Activated CD8-positive, alpha-beta memory T cell treated with anti-CD3 and anti-CD28 coated beads, Interleukin-2, amount 50 U/mL, for 24 hours (primary cell): ENCODE data around the gene CALHM1.
A peak's percentile ranks its signal among the peaks of the same experiment; 100 is the strongest.
"Not testable (repeated sequence)": the region's sequence is repeated elsewhere in the genome, so short reads cannot be mapped to it uniquely, and the experiment has no call there.

Experiments used
- DNase-seq: peaks from one replicate; pipeline ENCODE4 v3.0.0-alpha.2; 2020; ENCODE audit errors: extremely low read depth

Gene CALHM1

DNA sequence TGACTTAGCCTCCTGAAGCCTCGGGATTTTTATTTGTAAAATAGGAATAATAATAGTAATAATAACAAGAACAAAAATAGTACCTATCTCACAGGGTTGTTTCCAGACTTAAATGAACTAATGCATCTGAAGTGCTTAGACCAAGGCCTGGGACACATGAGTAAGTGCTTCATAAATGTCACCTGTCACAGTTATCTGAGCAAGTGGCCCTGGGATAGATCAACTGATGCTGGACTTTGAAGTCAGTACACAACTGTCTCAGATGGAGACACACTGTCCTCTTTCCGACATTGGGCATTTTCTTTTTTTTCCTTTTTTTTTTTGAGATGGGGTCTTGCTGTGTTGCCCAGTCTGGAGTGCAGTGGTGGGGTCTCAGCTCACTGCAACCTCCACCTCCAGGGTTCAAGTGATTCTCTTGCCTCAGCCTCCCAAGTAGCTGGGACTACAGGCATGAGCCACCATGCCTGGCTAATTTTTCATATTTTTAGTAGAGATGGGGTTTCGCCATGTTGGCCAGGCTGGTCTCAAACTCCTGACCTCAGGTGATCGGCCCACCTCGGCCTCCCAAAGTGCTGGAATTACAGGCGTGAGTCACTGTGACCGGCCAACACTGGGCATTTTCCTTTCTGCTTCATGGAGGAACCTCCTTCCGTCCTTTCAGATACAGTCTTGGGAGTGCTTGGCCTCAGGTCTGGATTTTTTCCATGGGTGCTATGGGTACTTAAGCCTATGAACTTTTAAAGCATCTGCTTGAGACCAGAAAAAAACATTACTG is 28.1 kb upstream of the CALHM1 start:
- not testable (repeated sequence) for DNase-seq

DNA sequence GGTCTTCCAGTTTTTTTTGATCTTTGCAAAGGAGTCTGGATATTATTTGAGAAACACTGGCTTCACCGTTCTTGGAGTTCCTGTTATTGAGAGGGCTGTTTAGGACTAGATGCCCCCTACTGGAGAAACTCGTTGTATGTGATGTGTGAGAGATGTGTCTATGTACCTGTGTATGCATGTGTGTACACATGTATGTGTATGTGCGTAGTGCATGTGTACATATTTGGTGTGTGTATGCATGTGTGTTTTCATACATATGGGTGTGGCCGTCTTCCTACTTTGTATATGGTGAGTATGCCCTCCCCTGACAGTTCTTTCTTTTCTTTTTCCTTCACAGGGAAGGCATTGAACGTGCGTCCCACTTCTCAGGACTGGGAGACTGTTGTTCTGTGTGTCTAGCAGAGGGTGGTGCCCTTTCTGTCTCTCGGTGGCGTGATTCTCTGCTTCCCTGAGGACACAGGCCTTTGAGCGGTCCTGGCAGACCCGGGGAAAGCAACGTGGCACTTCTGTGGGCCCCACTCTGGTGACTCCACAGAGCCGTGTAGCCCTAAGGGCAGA is 23.4 kb upstream of the CALHM1 start:
- no peak for DNase-seq

DNA sequence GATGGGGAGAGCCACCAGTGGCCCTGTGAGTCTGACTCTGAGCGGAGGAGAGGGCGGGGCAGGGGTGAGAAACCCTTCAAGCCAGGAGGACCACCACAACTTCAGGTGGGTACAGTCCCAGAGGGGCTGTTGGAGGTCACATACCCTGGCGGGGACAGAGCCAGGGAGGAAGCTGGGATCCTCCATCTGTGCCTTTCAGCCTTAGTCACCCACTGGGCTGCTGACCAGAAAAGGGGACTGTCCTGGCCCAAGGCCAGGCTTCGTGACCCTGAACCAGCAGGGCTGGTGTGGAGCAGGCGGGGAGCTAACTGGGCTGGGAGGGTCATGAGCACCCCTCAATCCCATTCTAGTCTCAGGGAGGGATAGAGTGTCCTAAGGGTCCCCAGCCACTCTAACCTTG is 21.8 kb upstream of the CALHM1 start:
- no peak for DNase-seq

DNA sequence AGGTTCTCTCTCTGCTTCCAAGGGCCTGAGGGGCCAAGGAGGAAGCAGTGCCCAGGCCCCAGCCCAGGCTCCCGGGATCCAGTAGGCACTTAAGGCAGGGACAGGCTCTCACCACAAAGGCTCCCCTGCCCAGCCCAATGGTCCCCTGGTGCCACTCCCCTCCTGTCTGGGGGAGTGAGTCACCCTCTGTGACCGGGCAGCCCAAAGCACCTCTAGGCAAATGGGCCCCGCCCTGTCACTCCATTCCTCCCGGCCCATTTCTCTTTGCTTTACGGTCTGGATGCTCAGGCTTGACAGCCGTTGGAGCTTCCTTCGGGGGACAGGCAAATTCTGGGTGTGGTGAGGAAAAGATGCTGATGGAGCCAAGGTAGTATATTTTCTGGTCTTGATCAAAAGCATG is 20.4 kb upstream of the CALHM1 start, which contains the start of gene CALHM3:
CALHM3 (minus strand) TSS at position 106 of the 400 bp plus-strand sequence. CDS start 208 bp downstream, outside the sequence.
- DNase-seq = no peak

DNA sequence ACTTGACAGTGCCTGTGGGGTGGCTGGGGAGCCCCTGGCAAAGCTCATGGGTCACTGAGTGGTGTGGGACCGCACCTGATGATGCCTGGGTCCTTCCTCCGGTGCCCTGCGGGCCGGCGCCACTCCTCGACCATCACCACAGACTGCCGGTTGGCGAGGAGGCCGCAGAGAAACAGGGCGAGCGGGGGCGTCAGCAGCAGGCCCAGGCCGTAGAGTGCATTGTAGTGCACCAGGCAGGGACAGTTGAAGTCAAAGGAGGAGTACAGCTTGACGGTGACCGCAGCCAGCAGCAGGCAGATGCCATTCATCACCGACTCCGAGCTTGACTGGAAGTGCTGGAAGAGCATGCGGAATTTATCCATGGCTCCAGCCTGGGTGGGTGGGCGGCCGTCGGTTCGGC is 20.0 kb upstream of the CALHM1 start:
- DNase-seq = no peak

DNA sequence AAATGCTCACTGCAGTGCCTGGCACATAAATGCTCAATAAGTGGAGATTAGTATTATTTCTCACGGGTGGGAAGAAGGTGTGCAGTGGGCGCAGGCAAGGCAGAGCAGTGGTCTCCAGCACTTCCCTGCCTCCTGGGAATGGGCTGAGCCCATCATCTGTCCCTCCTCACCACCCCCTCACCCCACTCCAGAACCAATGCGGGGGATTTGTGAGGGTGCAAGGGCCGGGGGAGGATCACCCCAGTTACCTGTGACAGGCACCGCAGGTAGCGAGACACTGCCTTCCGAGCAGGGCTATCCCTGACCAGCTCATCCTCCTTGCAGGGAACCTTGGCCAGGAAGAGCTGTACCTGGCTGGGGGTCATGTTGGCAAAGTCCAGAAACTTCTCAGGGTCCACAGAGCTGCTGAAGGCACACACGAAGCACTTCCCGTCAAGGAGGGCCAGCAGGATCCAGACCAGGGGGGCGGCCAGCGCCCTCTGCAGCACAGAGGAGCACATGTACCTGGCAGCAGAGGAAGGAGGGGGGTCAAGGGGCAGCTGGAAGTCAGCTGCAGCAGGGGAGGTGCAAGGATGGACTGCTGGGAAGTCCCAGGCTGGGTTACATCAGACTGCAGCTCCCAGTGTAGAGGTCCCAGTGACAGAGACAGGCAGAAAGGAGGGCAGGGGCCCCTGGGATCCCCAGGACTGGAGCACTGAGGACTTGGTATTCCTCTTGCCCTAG is 17.5 kb upstream of the CALHM1 start:
- DNase-seq = no peak

DNA sequence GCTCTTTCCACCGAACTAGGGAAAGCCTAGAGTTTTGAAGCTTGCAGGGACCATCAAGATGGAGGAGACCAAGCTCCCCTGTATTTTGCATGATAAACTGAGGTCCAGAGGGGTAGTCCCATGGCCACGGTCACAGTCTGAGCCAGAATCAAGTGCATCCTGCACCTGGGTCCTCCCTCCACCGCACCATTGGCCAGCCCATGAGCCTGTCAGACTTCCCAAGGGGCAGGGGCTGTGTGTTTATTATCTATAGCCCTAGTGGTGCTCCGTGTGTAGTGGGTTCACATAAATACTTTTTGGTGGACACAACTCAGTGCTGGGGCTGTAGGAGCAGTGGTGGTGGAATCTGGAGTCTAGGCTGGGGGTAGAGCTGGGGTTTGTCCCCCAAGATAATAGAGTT is 16.7 kb upstream of the CALHM1 start:
- no peak for DNase-seq

DNA sequence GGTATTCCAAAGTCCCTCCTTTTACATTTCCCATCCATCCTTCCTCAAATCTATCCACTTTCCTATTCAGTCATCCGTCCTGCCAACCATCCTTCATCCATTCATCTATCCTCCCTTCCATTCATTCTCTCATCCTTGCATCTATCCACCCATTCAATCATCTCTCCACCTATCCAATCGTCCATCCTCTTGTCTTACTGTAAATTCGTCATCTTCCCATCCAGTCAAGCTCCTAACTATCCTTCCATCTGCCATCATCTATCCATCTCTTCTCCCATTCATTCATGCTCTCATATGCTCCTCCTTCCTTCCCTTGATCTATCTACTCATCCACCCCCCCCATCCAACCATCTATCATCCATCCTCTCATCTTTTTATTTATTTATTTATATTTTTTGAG is 15.4 kb upstream of the CALHM1 start:
- no peak for DNase-seq

DNA sequence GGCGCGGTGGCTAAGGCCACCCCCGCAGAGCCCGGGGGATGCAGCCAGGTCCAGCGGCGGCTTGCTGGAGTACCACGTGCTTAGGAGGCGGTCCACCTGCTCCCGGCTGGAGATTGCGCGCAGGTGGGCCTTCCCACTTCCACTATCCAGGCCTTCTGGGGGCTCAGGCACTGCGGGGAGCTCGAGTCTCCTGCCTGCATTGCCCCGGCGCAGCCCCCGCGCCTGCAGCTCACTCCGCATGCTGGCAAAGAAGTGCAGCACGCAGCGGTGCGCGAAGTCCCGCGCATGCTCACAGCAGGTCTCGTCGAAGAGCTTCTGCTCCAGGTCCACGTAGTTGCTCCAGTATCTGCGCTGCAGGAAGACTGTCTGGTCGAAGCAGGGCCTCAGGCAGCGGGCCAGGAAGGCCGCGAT is 14.6 kb upstream of the CALHM1 start:
- DNase-seq = no peak

DNA sequence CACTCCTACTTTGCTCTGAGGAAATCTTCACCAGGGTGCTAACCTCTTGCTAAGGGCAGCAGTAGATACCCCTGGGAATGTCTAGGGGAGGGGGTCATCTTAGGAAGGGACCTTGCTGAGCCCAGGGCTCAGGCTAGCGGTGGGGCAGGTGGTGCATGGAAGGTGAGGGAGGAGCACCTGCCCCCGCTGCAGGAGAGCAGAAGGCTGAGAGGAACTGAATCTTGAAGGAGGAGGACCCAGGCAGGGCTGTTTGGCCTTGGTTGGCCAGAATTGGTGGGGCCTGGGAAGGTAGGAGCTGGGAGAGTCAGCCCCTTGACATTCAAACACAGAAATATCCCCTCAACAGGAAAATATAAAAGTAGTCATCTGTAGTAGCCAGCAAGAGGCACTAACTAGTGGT is 13.3 kb upstream of the CALHM1 start:
- DNase-seq = no peak

DNA sequence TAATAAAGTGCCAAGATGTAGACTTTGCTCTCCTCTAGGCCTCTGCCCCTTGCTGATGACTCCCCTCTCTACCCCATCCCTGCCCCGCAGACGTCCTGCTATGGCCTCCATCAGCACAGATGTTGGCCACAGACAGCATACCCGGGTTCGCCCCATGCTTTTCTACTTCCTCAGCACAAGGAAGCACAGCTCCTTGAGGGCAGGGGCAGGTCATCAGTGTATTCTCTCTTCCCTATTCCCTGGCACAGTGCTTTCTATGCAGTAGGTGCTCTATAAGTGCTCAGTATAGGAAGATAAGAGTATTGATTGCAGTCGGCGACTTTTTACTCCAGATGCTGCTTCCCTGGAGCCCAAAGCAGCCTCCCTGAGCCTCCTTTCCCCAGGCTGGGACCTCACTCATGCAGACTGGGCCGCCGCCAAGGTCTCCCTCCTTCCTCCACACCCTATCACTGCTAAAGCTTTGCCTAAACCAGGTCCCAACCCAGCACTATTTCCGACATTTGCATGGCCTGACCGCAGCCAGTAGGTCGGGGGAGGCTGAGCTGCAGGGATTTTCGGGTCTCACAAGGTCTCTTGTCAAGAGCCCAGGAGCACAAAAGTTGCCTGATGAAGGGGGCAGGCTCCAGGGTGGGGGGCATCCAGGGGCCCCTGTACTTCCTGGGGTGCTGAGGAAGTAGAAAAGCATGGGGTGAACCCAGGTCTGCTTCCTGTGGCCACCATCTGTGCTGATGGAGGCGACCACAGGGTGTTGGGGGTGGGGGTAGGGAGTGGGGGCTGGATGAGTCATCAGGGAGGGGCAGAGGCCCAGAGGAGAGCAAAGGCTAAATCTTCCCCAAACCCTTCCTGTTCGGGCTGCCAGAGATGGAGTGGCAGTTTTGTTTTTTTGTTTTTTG is 12.3 kb upstream of the CALHM1 start:
- DNase-seq = peak; percentile 39

DNA sequence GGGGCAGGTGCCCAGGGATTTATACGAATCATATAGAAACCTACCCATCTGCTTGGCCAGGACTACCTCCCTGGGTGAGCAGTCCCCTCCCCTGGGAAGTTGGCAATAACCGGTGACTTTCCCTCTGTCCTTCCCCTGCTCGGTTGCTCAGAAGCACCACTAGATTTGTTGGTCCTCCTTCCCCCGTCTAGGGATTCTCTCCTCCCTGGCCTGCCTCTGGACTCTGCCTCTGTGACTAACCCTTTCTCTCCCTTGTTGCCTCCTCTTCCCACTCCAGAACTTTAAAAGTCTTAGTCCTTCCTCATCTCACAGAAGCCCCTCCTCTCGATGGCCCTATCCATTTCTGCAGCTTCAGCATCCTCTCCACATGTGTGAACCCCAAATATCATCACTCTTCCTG is 10.5 kb upstream of the CALHM1 start:
- no peak for DNase-seq

DNA sequence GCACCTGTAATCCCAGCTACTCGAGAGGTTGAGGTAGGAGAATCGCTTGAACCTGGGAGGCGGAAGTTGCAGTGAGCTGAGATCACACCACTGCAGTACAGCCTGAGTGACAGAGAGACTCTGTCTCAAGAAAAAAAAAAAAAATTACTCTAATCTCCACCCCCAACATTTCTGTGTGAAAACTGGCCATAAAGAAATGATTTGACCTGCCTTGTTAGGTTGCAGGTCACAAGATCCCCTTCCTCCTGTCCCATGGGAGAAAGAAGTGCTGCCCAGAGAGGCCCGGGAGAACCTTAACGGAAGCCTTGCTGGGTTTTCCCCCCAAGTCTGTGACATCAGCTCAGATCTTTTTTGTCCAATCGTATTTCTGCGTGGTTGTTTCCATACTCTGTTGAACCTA is 8.7 kb upstream of the CALHM1 start:
- no peak for DNase-seq

DNA sequence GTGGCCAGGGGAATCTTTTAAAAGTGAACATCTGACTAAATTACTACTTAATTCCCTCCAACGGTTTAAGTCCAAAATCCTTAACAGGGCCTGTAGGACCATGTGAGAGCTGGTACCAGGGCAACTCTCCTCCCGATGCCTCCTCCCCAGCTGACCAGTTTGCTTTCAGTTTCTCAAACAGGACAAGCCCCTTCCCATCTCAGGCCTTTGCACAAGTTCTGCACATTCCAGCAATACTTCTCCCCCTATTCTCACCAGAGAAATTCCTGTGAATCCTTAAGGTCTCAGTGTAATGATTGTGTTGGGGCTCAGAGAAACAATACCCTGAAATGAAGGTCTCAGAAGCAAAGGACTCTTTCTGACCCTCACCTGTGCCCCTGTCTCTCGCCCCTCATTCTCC is 8.0 kb upstream of the CALHM1 start:
- no peak for DNase-seq

DNA sequence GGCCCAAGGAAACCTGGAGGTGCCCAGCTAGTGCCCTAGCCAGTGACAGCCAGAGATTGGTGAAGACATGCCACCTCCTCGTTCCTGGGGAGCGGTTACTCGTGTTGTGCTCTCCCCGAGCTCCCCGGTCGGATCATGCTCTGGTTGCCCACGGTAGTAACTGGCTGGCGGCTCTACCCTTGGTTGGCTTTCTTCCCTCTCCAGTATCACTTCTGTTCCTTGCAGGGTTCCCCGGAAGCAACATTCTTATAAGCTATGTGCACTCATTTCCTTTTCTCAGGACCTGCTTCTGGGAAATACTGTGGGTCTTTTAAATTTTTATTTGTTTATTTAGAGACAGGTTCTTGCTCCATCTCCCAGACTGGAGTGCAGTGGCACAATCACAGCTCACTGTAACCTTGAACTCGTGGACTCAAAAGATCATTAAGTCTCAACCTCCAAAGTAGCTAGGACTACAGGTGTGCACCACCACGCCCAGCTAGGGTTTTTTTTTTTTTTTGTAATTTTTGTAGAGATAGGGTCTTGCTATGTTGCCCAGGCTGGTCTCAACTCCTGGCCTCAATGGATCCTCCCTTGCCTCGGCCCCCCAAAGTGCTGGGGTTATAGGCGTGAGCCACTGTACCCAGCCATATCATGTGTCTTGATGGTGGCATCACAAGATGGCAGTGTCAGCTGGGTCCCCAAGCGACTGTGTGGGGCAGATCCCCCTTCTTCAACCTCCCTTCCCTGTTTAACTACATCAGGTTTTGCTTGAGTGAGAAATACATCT is 6.9 kb upstream of the CALHM1 start:
- DNase-seq = no peak

DNA sequence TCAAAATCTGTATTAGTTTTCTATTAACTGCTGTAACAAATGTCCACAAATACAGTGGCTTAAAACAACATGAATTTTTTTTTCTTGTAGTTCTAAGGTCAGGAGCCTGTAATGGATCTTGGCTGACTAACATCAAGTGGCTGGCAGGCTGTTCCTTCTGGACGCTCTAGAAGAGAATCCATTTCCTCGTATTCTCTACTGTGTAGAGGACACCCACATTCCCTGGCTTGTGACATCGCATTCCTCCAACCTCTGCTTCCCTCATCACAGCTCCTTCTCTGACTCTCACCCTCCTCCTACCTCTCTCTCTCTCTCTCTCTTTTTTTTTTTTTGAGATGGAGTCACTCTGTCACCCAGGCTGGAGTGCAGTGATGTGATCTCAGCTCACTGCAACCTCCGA is 4.8 kb upstream of the CALHM1 start:
- no peak for DNase-seq

DNA sequence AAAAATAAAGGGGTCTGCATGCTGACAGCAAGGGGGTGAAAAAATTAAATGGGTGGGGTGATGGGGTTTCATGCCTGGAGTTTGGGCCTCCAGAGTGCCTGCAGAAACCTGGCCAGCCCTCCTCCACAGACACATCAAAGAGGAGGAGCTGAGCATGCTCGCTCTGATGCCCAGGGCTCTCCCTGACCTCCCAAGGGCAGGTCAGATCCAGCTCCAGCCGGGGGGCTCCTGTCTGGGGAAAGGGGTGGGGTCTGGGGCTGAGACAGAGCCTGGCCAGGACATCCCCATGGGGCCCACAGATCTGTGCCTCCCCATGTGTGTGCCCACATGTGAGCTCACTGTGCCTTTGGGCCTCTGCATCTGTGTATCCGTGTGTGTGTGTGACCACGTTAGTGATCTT is 915 bp upstream of the CALHM1 start:
- no peak for DNase-seq

DNA sequence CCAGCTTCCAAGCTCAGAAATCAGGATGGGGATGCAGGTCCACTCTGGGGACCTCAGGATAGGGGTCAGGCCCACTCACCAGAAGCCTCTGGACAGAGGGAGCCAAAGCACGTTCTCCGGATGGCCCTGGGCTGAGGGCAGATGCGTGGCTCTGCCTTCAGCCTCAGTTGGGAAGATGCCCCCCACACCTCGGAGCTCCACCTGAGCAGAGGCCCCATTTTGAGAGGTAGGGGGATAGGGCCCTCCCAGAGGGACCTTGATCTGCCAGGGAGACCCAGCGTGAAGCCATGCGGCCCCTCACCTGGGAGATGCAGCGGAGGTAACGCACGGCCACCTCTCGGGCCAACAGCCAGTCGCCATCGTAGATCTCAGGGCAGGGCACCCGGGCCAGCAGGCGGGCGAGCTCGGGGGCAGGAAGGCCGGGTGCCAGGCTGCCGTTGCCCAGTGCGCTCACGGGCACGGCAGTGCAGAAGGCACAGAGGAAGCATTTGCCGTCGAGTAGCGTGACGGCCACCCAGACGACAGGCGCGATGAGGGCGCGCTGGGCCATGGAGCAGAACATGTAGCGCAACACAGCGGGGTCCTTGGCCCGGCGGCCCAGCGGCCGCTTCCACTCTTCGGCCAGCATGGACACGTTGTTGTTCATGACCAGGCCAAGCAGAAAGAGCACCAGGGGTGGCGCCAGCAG is 660 bp downstream of the CALHM1 start:
- DNase-seq = no peak

DNA sequence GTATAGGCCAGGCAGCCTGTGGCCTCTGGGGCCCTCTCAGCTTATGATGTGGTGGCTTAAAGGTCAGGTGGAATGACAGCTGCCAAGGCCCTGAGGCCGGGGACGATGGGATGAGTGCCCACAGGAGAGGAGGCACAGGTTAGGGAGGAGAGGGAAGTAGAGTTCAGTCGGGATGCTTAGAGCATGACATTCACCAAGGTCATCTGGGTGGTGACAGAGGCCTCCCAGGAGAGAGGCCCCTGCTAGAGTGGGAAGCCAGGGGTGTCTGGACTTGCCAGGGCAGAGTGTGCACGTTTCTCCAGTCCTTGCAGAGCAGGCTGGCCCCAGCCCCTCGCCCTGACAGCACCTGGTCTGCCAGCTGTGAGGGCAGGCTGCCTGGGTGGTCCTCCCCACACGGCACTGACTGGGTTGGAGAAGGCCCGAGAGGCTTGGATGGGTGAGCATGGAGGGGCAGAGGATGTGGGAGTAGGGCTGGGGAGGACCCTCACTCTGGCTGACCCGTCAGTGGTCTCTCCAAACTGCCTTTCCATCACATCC is 1.5 kb downstream of the CALHM1 start:
- no peak for DNase-seq

DNA sequence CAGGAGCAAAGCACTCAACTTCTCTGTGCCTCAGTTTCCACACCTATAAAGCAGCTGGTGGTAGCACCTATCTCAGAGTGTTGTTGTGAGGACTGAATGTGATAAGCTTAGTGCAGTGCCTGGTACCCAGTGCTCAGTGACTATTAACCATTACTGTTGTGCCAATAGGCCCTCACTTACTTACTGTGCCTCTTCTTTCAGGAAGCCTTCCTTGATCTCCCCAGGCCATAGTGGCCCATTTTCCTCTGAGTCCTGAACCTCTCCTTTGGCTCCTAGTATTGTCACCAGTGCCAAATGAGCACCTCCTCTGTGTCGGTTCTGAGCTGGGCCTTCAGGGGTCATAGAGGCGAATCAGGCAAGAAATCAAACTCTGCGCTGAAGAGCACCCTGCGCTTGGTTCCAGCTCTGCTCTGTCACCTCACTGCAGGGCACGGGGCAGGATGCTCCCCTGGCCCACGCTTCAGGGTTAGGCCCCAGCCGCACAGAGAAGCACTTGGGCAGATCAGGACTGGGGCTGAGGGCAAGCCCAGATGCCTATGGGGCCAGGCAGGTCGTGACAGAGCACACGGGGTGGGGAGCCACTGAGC is 2.5 kb downstream of the CALHM1 start:
- no peak for DNase-seq
